Measurements from ENCODE around the gene FAM111A.

Gene FAM111A

DNA sequence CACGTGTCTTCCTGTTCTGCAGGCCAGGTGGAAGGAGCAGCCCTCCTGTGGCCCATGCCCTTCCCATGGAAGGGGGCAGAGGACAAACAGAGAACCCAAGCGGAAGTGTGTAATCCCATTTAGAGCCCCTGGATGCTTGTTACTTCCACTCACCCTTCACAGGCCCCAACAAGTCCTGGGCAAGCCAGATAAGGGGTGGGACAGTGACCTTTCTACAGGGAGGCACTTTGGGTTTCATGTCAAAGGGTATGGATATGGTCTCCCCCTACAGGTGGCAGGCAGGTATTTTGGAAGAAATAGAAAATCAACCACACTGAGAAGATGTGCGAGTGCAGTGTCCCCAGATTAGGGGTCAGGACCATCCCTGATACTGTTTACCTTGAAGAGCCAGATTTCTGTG is 58.7 kb downstream of the FAM111A start:
- DNase-seq = no peak
